Neural cell (in vitro differentiated cells): ENCODE data around the gene SLC6A5. TPM values are rescaled to one million over a fixed set of nuclear protein-coding genes. Genes with fewer than 3 reads are reported as not detected.

ENCODE experiments used
- H2AFZ ChIP-seq: fragments of 200-600, 300-800 bp; sonication (generic), shearing (Covaris generic); 2 replicates; pipeline ENCODE4 v1.6.0; 2014; ENCODE audit warnings: low read depth, mild to moderate bottlenecking, antibody characterized with exemption, low read length, moderate library complexity
- H3F3A ChIP-seq: fragments of 200-600 bp; shearing (Covaris generic); 2 replicates; pipeline ENCODE4 v1.6.1; 2016; ENCODE audit warnings: mild to moderate bottlenecking, moderate library complexity, mixed read lengths, antibody characterized with exemption, low read length; ENCODE audit not compliant: insufficient read depth, poor library complexity, severe bottlenecking
- H3K27ac ChIP-seq: fragments of 200-600, 300-800 bp; sonication (generic), shearing (Covaris generic); 2 replicates; pipeline ENCODE4 v1.5.1; 2014; ENCODE audit warnings: mild to moderate bottlenecking, low read length, moderate library complexity
- H3K27me3 ChIP-seq: fragments of 300-800, 200-600 bp; sonication (generic), shearing (Covaris generic); 2 replicates; pipeline ENCODE4 v1.6.0; 2014; ENCODE audit warnings: mild to moderate bottlenecking, low read depth, low read length, moderate library complexity; ENCODE audit not compliant: insufficient read depth
- H3K36me3 ChIP-seq: fragments of 300-800, 200-600 bp; sonication (generic), shearing (Covaris generic); 2 replicates; pipeline ENCODE4 v1.5.1; 2014; ENCODE audit warnings: mild to moderate bottlenecking, antibody characterized with exemption, low read length, moderate library complexity; ENCODE audit not compliant: insufficient read depth
- H3K4me2 ChIP-seq: fragments of 300-800, 200-600 bp; sonication (generic), shearing (Covaris generic); 2 replicates; pipeline ENCODE4 v1.6.0; 2014; ENCODE audit warnings: mild to moderate bottlenecking, low read length
- H3K4me3 ChIP-seq: fragments of 300-800, 200-600 bp; sonication (generic), shearing (Covaris generic); 2 replicates; pipeline ENCODE4 v1.5.1; 2014; ENCODE audit warnings: mild to moderate bottlenecking, low read length, moderate library complexity
- H3K79me2 ChIP-seq: fragments of 200-600 bp; shearing (Covaris generic); replicated peaks from 2 replicates; pipeline ENCODE4 v1.6.0; 2014; ENCODE audit warnings: mild to moderate bottlenecking, low read length, moderate library complexity; ENCODE audit not compliant: insufficient read depth
- H3K9ac ChIP-seq: fragments of 300-800, 200-600 bp; sonication (generic), shearing (Covaris generic); 2 replicates; pipeline ENCODE4 v1.6.1; 2016; ENCODE audit warnings: mild to moderate bottlenecking, low read length, mixed read lengths
- H3K9me2 ChIP-seq: fragments of 200-600 bp; shearing (Covaris generic); 2 replicates; pipeline ENCODE4 v1.6.1; 2016; ENCODE audit warnings: mild to moderate bottlenecking, low read length, mixed read lengths; ENCODE audit not compliant: insufficient read depth
- H3K9me3 ChIP-seq: fragments of 200-600, 300-800 bp; sonication (generic), shearing (Covaris generic); 2 replicates; pipeline ENCODE4 v1.6.1; 2016; ENCODE audit warnings: mild to moderate bottlenecking, mixed run types, low read length, moderate library complexity, mixed read lengths
- H4K20me1 ChIP-seq: fragments of 200-600 bp; shearing (Covaris generic); 2 replicates; pipeline ENCODE4 v1.6.1; 2016; ENCODE audit warnings: mild to moderate bottlenecking, mixed run types; ENCODE audit not compliant: insufficient read depth
- EP300 ChIP-seq: fragments of 450-650 bp; conservative IDR thresholded peaks from 2 replicates; pipeline ENCODE4 v1.6.1; 2014; ENCODE audit warnings: antibody characterized with exemption, mild to moderate bottlenecking, moderate library complexity; ENCODE audit not compliant: poor library complexity, severe bottlenecking
- EZH2 ChIP-seq: fragments of 200-600, 300-800 bp; shearing (Covaris generic), sonication (generic); IDR thresholded peaks from 2 replicates; pipeline ENCODE4 v1.6.1; 2014; ENCODE audit warnings: antibody characterized with exemption, low read length, borderline replicate concordance, mild to moderate bottlenecking; ENCODE audit not compliant: insufficient read depth, poor library complexity, severe bottlenecking
- MXI1 ChIP-seq: fragments of 450-650 bp; conservative IDR thresholded peaks from 2 replicates; pipeline ENCODE4 v1.6.1; 2014; ENCODE audit warnings: antibody characterized with exemption, mild to moderate bottlenecking; ENCODE audit not compliant: poor library complexity, severe bottlenecking
- POLR2AphosphoS5 ChIP-seq: IDR thresholded peaks from 2 replicates; pipeline ENCODE4 v1.6.1; 2012
- RAD21 ChIP-seq: fragments of 450-650 bp; conservative IDR thresholded peaks from 2 replicates; pipeline ENCODE4 v1.6.1; 2014; ENCODE audit warnings: antibody characterized with exemption, mild to moderate bottlenecking, moderate library complexity
- SMC3 ChIP-seq: fragments of 450-650 bp; conservative IDR thresholded peaks from 2 replicates; pipeline ENCODE4 v1.6.1; 2014; ENCODE audit warnings: antibody characterized with exemption, mild to moderate bottlenecking, moderate library complexity; ENCODE audit not compliant: poor library complexity
- TAF1 ChIP-seq: IDR thresholded peaks from 2 replicates; pipeline ENCODE4 v1.6.1; 2012; ENCODE audit warnings: low read depth
- polyA plus RNA-seq: library from polyadenylated mRNA; depleted of rRNA; stranded (reverse); fragments of >200 nt; gene quantifications from 2 replicates; pipeline ENCODE4 v1.2.3, GENCODE V29; 2014
- TF ChIP-seq, protein P1 (sequence below): fragments of 450-650 bp; IDR thresholded peaks from 2 replicates; pipeline ENCODE4 v1.5.1; 2014; ENCODE audit warnings: antibody characterized with exemption, mild to moderate bottlenecking, moderate library complexity; ENCODE audit not compliant: poor library complexity, severe bottlenecking
- TF ChIP-seq, protein P2 (sequence below): IDR thresholded peaks from 2 replicates; pipeline ENCODE4 v1.6.1; 2012; ENCODE audit warnings: borderline replicate concordance

The SLC6A5 gene
- polyA plus RNA-seq, 1 donor from 2014 or later, result not detected

DNA sequence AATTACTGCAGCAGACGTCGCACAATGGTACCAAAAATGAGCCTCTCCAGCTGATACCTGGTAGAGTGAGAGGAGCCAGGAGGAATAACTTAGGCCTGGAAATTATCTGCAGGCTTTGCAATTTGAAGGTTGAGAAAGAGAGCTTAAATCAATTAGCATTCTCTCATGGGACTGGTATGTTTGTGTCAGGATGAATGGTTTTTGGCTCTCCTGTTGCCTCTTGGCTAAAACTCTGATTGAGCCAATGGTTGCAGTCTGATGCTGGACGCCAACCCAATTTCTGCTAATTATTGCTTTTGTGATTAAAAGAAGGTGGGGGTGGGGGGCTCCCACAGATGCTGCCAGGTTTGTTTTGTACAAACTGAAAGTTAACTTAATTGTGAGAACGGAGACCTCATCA, 57.5 kb downstream of the SLC6A5 start:
- TF ChIP-seq EZH2 (no peak), TAF1 (no peak), RAD21 (no peak), MXI1 (no peak), POLR2AphosphoS5 (no peak), EP300 (no peak)
- TF ChIP-seq, protein P1, sequence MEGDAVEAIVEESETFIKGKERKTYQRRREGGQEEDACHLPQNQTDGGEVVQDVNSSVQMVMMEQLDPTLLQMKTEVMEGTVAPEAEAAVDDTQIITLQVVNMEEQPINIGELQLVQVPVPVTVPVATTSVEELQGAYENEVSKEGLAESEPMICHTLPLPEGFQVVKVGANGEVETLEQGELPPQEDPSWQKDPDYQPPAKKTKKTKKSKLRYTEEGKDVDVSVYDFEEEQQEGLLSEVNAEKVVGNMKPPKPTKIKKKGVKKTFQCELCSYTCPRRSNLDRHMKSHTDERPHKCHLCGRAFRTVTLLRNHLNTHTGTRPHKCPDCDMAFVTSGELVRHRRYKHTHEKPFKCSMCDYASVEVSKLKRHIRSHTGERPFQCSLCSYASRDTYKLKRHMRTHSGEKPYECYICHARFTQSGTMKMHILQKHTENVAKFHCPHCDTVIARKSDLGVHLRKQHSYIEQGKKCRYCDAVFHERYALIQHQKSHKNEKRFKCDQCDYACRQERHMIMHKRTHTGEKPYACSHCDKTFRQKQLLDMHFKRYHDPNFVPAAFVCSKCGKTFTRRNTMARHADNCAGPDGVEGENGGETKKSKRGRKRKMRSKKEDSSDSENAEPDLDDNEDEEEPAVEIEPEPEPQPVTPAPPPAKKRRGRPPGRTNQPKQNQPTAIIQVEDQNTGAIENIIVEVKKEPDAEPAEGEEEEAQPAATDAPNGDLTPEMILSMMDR, result no peak
- TF ChIP-seq, protein P2, sequence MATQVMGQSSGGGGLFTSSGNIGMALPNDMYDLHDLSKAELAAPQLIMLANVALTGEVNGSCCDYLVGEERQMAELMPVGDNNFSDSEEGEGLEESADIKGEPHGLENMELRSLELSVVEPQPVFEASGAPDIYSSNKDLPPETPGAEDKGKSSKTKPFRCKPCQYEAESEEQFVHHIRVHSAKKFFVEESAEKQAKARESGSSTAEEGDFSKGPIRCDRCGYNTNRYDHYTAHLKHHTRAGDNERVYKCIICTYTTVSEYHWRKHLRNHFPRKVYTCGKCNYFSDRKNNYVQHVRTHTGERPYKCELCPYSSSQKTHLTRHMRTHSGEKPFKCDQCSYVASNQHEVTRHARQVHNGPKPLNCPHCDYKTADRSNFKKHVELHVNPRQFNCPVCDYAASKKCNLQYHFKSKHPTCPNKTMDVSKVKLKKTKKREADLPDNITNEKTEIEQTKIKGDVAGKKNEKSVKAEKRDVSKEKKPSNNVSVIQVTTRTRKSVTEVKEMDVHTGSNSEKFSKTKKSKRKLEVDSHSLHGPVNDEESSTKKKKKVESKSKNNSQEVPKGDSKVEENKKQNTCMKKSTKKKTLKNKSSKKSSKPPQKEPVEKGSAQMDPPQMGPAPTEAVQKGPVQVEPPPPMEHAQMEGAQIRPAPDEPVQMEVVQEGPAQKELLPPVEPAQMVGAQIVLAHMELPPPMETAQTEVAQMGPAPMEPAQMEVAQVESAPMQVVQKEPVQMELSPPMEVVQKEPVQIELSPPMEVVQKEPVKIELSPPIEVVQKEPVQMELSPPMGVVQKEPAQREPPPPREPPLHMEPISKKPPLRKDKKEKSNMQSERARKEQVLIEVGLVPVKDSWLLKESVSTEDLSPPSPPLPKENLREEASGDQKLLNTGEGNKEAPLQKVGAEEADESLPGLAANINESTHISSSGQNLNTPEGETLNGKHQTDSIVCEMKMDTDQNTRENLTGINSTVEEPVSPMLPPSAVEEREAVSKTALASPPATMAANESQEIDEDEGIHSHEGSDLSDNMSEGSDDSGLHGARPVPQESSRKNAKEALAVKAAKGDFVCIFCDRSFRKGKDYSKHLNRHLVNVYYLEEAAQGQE, result no peak
- Histone ChIP-seq H3K9ac (no peak overlapping the region), H3K27me3 (no peaks in the 10 kb centered on the region), H3K9me2 (no peaks in the 10 kb centered on the region), H3K79me2 (no peaks in the 10 kb centered on the region), H3K27ac (no peak overlapping the region), H3K9me3 (peaks cover 2% of the 10 kb centered on the region), H3K36me3 (no peaks in the 10 kb centered on the region), H4K20me1 (no peaks in the 10 kb centered on the region), H3K4me2 (no peak overlapping the region), H3F3A (no peaks in the 10 kb centered on the region), H3K4me3 (no peak overlapping the region), H2AFZ (no peak overlapping the region)

DNA sequence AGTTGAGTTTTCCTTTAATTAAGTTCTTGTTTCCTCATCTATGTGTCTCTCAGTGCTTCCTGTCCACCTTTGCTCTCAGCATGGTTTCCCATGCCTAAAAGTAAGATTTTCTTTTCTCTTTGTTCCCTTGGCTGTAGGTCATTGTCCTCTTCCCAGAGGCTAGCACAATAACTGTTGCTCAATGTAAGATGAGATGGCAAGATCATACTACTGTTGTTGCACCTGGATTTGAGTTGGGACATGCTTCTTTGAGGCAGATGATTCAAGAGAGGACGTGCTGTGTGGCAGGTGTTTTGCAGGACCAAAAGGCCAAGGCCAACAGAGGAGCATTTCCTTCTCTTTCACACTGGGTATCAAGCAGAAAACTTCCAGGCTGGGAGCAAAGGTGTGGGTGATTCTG, 58.7 kb downstream of the SLC6A5 start:
- Histone ChIP-seq H3K9me2 (no peaks in the 10 kb centered on the region), H3K79me2 (no peaks in the 10 kb centered on the region), H3K4me3 (no peak overlapping the region), H3K9ac (no peak overlapping the region), H3K9me3 (peaks cover 5% of the 10 kb centered on the region), H3K36me3 (no peaks in the 10 kb centered on the region), H3F3A (no peaks in the 10 kb centered on the region), H4K20me1 (no peaks in the 10 kb centered on the region), H2AFZ (no peak overlapping the region), H3K4me2 (no peak overlapping the region), H3K27me3 (no peaks in the 10 kb centered on the region), H3K27ac (no peak overlapping the region)
- TF ChIP-seq EP300 (no peak), EZH2 (no peak), POLR2AphosphoS5 (no peak), TAF1 (no peak), MXI1 (no peak), RAD21 (no peak), SMC3 (no peak)
- TF ChIP-seq, protein P2, result no peak
- TF ChIP-seq, protein P1, result no peak
